GM13976 (cell line): ENCODE data around the gene OR4C45.
"Not testable (repeated sequence)": the region's sequence is repeated elsewhere in the genome, so short reads cannot be mapped to it uniquely, and the experiment has no call there.

Experiments
- DNase-seq: peaks from one replicate; pipeline ENCODE4 v3.0.0; 2012; ENCODE audit warnings: low spot score
- in situ Hi-C: fragments of 300-500 bp; cut with MboI; formaldehyde crosslinking; loops from one replicate; pipeline ENCODE4 v1.12.0; 2022; ENCODE audit warnings: low sequenced_read_pairs, mixed read lengths, inconsistent platforms; ENCODE audit not compliant: unreplicated experiment
- TF ChIP-seq, protein P1 (sequence below): IDR thresholded peaks from 2 replicates; pipeline ENCODE4 v1.5.1; 2012; ENCODE audit warnings: borderline replicate concordance, mild to moderate bottlenecking; ENCODE audit not compliant: insufficient read depth; ENCODE audit errors: extremely low read depth, missing control alignments, control extremely low read depth

The OR4C45 gene

GRCh38 chr11:50078001-50078400 lies 45.3 kb downstream of the OR4C45 start:
- TF ChIP-seq, protein P1, sequence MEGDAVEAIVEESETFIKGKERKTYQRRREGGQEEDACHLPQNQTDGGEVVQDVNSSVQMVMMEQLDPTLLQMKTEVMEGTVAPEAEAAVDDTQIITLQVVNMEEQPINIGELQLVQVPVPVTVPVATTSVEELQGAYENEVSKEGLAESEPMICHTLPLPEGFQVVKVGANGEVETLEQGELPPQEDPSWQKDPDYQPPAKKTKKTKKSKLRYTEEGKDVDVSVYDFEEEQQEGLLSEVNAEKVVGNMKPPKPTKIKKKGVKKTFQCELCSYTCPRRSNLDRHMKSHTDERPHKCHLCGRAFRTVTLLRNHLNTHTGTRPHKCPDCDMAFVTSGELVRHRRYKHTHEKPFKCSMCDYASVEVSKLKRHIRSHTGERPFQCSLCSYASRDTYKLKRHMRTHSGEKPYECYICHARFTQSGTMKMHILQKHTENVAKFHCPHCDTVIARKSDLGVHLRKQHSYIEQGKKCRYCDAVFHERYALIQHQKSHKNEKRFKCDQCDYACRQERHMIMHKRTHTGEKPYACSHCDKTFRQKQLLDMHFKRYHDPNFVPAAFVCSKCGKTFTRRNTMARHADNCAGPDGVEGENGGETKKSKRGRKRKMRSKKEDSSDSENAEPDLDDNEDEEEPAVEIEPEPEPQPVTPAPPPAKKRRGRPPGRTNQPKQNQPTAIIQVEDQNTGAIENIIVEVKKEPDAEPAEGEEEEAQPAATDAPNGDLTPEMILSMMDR: no peak
- no peak for DNase-seq
- in situ Hi-C loops: no loop called here

DNA sequence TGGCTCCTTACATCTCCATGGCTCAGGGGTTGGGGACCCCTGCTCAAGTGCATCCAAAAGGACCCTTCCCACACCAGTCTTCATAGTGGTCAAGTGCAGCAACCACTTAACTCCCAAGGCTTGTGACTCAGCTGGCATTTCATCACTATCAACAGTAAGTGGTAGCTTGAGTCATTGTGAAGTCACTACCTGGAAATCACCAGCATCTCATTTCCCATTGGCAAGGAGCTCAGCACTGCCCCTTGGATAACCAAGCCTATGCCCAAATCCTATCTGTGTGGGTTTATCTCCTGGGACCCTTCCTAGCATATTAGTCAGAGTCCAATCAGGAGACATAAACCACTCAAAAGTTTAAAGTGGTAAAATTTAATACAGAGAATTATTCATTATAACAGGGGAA lies 46.3 kb downstream of the OR4C45 start:
- in situ Hi-C loops: not testable (repeated sequence)

GRCh38 chr11:50080256-50080655 lies 47.6 kb downstream of the OR4C45 start:
- TF ChIP-seq, protein P1: no peak
- in situ Hi-C loops: no loop called here
- no peak for DNase-seq

More for the DNA sequence above, 46.3 kb downstream of the OR4C45 start:
- not testable (repeated sequence) for DNase-seq
